ENCODE measurements around the gene LPP. TPM values are rescaled to one million over a fixed set of nuclear protein-coding genes. Genes with fewer than 3 reads are reported as not detected.

The LPP gene
- total and polyA plus RNA-seq, 10 of the 15 experiments (the other 5 are each of a cell fraction or from before 2014, with no cell fraction given) = under 0.01 to 0.62 (median 0.03) TPM

DNA sequence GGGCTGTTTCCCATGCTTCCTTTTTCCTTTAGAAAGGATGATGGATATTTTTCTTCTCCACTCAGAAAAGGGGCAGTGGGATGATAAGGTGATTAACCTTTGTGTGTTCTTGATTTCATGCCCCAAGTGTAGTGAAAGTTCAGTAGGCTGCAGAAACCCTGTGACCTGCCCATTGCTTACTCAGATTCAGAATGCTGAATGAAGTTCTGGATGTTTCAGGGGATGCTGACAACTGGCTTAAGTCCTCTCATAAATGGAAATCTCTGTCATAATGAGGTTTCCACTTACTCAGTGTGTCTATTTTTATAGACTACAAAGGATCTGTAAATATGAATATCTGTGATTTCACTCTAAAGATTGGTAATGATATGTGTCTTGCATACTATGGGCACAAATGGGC is 546.5 kb downstream of the LPP start:
- no peak overlapping the region for H2AFZ ChIP-seq (ENCODE audit: control insufficient read depth, low read depth, low read length)
- intact Hi-C loops (cut with micrococcal nuclease; ENCODE audit: unreplicated experiment) (no loop called here), in situ Hi-C loops (cut with MboI) (no loop called here)
- H3K27ac ChIP-seq (ENCODE audit: control insufficient read depth, insufficient read depth) = no peak overlapping the region
- H3K4me3 ChIP-seq = no peak overlapping the region
- H3K36me3 ChIP-seq (ENCODE audit: control insufficient read depth in 2 of 2, insufficient read depth in 2 of 2, low read length in 1 of 2) = no peaks in the 10 kb centered on the region
- H3K79me2 ChIP-seq (ENCODE audit: control insufficient read depth, insufficient read depth, low read length) = no peaks in the 10 kb centered on the region
- TF ChIP-seq ZBED1 (IDR thresholded peaks at IDR 0.05; ENCODE audit: borderline replicate concordance) = no peak
- TF ChIP-seq ZNF592 (IDR thresholded peaks at IDR 0.05) = no peak
- no peak for TF ChIP-seq IKZF1 (conservative IDR thresholded peaks at IDR 0.05)
- TF ChIP-seq POLR2AphosphoS5 (IDR thresholded peaks at IDR 0.05; ENCODE audit: low read length) = no peak
- TF ChIP-seq GATAD2B (conservative IDR thresholded peaks at IDR 0.05; ENCODE audit: low read depth) = no peak
- no peak for TF ChIP-seq KLF5 (IDR thresholded peaks at IDR 0.05; ENCODE audit: partially characterized antibody)
- TF ChIP-seq, protein P1, sequence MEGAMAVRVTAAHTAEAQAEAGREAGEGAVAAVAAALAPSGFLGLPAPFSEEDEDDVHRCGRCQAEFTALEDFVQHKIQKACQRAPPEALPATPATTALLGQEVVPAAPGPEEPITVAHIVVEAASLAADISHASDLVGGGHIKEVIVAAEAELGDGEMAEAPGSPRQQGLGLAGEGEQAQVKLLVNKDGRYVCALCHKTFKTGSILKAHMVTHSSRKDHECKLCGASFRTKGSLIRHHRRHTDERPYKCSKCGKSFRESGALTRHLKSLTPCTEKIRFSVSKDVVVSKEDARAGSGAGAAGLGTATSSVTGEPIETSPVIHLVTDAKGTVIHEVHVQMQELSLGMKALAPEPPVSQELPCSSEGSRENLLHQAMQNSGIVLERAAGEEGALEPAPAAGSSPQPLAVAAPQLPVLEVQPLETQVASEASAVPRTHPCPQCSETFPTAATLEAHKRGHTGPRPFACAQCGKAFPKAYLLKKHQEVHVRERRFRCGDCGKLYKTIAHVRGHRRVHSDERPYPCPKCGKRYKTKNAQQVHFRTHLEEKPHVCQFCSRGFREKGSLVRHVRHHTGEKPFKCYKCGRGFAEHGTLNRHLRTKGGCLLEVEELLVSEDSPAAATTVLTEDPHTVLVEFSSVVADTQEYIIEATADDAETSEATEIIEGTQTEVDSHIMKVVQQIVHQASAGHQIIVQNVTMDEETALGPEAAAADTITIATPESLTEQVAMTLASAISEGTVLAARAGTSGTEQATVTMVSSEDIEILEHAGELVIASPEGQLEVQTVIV (IDR thresholded peaks at IDR 0.05; ENCODE audit: borderline replicate concordance, partially characterized antibody) = no peak
- TF ChIP-seq, protein P2, sequence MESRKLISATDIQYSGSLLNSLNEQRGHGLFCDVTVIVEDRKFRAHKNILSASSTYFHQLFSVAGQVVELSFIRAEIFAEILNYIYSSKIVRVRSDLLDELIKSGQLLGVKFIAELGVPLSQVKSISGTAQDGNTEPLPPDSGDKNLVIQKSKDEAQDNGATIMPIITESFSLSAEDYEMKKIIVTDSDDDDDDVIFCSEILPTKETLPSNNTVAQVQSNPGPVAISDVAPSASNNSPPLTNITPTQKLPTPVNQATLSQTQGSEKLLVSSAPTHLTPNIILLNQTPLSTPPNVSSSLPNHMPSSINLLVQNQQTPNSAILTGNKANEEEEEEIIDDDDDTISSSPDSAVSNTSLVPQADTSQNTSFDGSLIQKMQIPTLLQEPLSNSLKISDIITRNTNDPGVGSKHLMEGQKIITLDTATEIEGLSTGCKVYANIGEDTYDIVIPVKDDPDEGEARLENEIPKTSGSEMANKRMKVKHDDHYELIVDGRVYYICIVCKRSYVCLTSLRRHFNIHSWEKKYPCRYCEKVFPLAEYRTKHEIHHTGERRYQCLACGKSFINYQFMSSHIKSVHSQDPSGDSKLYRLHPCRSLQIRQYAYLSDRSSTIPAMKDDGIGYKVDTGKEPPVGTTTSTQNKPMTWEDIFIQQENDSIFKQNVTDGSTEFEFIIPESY (IDR thresholded peaks at IDR 0.05) = no peak
- no peak for TF ChIP-seq RFX5 (IDR thresholded peaks at IDR 0.05; ENCODE audit: low read depth, low read length)
- TF ChIP-seq, protein P3, sequence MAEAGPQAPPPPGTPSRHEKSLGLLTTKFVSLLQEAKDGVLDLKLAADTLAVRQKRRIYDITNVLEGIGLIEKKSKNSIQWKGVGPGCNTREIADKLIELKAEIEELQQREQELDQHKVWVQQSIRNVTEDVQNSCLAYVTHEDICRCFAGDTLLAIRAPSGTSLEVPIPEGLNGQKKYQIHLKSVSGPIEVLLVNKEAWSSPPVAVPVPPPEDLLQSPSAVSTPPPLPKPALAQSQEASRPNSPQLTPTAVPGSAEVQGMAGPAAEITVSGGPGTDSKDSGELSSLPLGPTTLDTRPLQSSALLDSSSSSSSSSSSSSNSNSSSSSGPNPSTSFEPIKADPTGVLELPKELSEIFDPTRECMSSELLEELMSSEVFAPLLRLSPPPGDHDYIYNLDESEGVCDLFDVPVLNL (IDR thresholded peaks at IDR 0.05; ENCODE audit: low read depth, low read length) = no peak
- TF ChIP-seq TCF7 (IDR thresholded peaks at IDR 0.05; ENCODE audit: borderline replicate concordance) = no peak
- no peak for TF ChIP-seq TCF12 (IDR thresholded peaks at IDR 0.05; ENCODE audit: low read depth, low read length)
- no peak for TF ChIP-seq BCL11A (IDR thresholded peaks at IDR 0.05; ENCODE audit: low read depth, low read length)
- no peak for TF ChIP-seq NFXL1 (IDR thresholded peaks at IDR 0.05; ENCODE audit: borderline replicate concordance)
- no peak for TF ChIP-seq RUNX3 (IDR thresholded peaks at IDR 0.05; ENCODE audit: low read length)
- TF ChIP-seq CEBPB (IDR thresholded peaks at IDR 0.05; ENCODE audit: borderline replicate concordance in 1 of 2, low read depth in 2 of 2, low read length in 2 of 2) = no peak
- FAIRE-seq (no peak), ATAC-seq (no peak), DNase-seq (ENCODE audit: low read depth, low spot score) (no peak)
- H3K9me3 ChIP-seq (replicated peaks; ENCODE audit: control insufficient read depth, insufficient read depth, low read length) = no peaks in the 10 kb centered on the region; the same call in 2 of the 3 replicates
- H3K27me3 ChIP-seq (replicated peaks in 1 of 2; ENCODE audit: control insufficient read depth in 2 of 2, insufficient read depth in 2 of 2, low read length in 1 of 2) = peaks cover 2 to 3% of the 10 kb centered on the region in 2 experiments; a peak in 2 of 4 replicates
- ChIA-PET CTCF (no interaction called here), RAD21 (ENCODE audit: unreplicated experiment) (no interaction called here), POLR2A (no interaction called here), SMC1A (ENCODE audit: uncharacterized antibody, unreplicated experiment) (no interaction called here)
- no peaks in the 10 kb centered on the region for H4K20me1 ChIP-seq (ENCODE audit: control insufficient read depth, insufficient read depth)
- peaks cover 5% of the 10 kb centered on the region for H3K4me1 ChIP-seq (ENCODE audit: control insufficient read depth, insufficient read depth, low read length)
- no TSS peak for BruUV-seq (replicated peaks)
- H3K9ac ChIP-seq (ENCODE audit: control insufficient read depth, insufficient read depth, low read length) = no peak overlapping the region
- no peak overlapping the region for H3K4me2 ChIP-seq (ENCODE audit: control insufficient read depth, insufficient read depth)

All from GM12878 (cell line).